K562 (cell line): ENCODE data around the gene ARHGEF1. TPM values are rescaled to one million over a fixed set of nuclear protein-coding genes. Genes with fewer than 3 reads are reported as not detected.

ENCODE experiments used
- ILF3 ChIP-seq: fragments of 450-650 bp; IDR thresholded peaks from 2 replicates; pipeline ENCODE4 v1.6.1; 2018; ENCODE audit warnings: antibody characterized with exemption, mild to moderate bottlenecking, moderate library complexity, borderline replicate concordance
- RBM39 ChIP-seq: fragments of 200-400 bp; formaldehyde crosslinking; optimal IDR thresholded peaks from 2 replicates; pipeline ENCODE3; 2018; ENCODE audit warnings: low read depth, low read length
- SREBF2 ChIP-seq: sonication (generic); formaldehyde crosslinking; IDR thresholded peaks from 2 replicates; pipeline ENCODE4 v1.4.0; 2020; ENCODE audit warnings: mild to moderate bottlenecking, missing genetic modification reagents
- polyA plus RNA-seq, 8 experiments: library from polyadenylated mRNA; depleted of rRNA in 4 of 8; stranded (reverse) in 5 of 8; unstranded in 3 of 8; fragments of >200 nt; fragmentation: Nextera tagmentation in 2 of 8; fragmentation: Illumina TruSeq in 1 of 8; extraction: Ambion mirVana in 2 of 8; extraction: Trizol in 1 of 8; gene quantifications; 2 replicates each; pipeline versions ENCODE4 v1.2.1 to v1.2.3, GENCODE V29; 2011 to 2014; ENCODE audit warnings: inconsistent platforms in 1 of 8, missing spikeins in 1 of 8
- total RNA-seq, 7 experiments: library from RNA; depleted of rRNA in 6 of 7; stranded (reverse); fragments of >200 nt in 6 of 7; fragmentation: Illumina TruSeq in 2 of 7; extraction: Trizol in 2 of 7; gene quantifications; 2 replicates each; pipeline versions ENCODE4 v1.2.1 to v1.2.3, GENCODE V29; 2011 to 2021; ENCODE audit warnings: low replicate concordance in 1 of 7
- TF ChIP-seq, protein P1 (sequence below): fragments of 450-650 bp; IDR thresholded peaks from 2 replicates; pipeline ENCODE4 v1.6.1; 2016; ENCODE audit warnings: low read depth

Gene ARHGEF1
- total and polyA plus RNA-seq, 9 of the 15 experiments (the other 6 are each of a cell fraction or from before 2014, with no cell fraction given): 1.9 to 149 (median 29.8) TPM

DNA sequence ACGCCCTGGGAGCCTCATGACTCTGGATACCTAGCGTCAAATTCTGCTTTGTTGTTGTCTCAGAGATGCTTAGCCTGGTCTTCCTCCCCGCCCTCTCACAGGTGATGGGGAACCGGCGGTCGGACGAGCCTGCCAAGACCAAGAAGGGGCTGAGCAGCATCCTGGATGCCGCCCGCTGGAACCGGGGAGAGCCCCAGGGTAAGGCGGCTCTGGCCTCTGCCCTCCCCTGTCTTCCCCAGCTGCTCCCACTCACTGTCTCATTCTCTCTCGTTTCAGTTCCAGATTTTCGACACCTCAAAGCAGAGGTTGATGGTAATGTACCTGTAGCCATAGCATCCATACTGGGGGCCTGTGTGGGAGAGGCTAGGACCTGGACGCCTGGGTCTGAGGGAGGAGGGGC lies 11.4 kb downstream of the ARHGEF1 start (continued):
- TF ChIP-seq, protein P1, sequence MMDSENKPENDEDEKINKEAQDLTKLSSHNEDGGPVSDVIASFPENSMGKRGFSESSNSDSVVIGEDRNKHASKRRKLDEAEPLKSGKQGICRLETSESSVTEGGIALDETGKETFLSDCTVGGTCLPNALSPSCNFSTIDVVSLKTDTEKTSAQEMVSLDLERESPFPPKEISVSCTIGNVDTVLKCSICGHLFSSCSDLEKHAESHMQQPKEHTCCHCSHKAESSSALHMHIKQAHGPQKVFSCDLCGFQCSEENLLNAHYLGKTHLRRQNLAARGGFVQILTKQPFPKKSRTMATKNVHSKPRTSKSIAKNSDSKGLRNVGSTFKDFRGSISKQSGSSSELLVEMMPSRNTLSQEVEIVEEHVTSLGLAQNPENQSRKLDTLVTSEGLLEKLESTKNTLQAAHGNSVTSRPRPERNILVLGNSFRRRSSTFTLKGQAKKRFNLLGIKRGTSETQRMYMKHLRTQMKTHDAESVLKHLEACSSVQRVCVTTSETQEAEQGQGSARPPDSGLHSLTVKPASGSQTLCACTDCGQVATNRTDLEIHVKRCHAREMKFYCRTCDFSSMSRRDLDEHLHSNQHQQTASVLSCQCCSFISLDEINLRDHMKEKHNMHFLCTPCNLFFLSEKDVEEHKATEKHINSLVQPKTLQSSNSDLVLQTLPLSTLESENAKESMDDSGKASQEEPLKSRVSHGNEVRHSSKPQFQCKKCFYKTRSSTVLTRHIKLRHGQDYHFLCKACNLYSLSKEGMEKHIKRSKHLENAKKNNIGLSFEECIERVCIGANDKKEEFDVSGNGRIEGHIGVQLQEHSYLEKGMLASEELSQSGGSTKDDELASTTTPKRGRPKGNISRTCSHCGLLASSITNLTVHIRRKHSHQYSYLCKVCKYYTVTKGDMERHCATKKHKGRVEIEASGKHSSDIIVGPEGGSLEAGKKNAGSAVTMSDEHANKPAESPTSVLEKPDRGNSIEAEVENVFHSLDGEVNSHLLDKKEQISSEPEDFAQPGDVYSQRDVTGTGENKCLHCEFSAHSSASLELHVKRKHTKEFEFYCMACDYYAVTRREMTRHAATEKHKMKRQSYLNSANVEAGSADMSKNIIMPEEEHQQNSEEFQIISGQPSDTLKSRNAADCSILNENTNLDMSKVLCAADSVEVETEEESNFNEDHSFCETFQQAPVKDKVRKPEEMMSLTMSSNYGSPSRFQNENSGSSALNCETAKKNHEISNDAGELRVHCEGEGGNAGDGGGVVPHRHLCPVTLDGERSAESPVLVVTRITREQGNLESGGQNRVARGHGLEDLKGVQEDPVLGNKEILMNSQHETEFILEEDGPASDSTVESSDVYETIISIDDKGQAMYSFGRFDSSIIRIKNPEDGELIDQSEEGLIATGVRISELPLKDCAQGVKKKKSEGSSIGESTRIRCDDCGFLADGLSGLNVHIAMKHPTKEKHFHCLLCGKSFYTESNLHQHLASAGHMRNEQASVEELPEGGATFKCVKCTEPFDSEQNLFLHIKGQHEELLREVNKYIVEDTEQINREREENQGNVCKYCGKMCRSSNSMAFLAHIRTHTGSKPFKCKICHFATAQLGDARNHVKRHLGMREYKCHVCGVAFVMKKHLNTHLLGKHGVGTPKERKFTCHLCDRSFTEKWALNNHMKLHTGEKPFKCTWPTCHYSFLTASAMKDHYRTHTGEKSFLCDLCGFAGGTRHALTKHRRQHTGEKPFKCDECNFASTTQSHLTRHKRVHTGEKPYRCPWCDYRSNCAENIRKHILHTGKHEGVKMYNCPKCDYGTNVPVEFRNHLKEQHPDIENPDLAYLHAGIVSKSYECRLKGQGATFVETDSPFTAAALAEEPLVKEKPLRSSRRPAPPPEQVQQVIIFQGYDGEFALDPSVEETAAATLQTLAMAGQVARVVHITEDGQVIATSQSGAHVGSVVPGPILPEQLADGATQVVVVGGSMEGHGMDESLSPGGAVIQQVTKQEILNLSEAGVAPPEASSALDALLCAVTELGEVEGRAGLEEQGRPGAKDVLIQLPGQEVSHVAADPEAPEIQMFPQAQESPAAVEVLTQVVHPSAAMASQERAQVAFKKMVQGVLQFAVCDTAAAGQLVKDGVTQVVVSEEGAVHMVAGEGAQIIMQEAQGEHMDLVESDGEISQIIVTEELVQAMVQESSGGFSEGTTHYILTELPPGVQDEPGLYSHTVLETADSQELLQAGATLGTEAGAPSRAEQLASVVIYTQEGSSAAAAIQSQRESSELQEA: no peak
- TF ChIP-seq ILF3 (no peak), RBM39 (no peak), SREBF2 (no peak)
